OCI-LY1 (cell line): ENCODE data around the gene GNAL.

ENCODE experiments used
- H2AFZ ChIP-seq: fragments of 200-600 bp; sonication (generic), shearing (Covaris generic); 2 replicates; pipeline ENCODE4 v1.6.0; 2014; ENCODE audit warnings: antibody characterized with exemption, mild to moderate bottlenecking, low read length
- H3F3A ChIP-seq: fragments of 200-600 bp; sonication (generic), shearing (Covaris generic); 2 replicates; pipeline ENCODE4 v1.6.0; 2014; ENCODE audit warnings: mild to moderate bottlenecking, antibody characterized with exemption, low read length, moderate library complexity; ENCODE audit not compliant: insufficient read depth
- H3K27ac ChIP-seq: fragments of 200-600 bp; sonication (generic); 2 replicates; pipeline ENCODE4 v1.5.1; 2014; ENCODE audit warnings: low read length, mixed run types, mild to moderate bottlenecking, low read depth; ENCODE audit not compliant: poor library complexity, severe bottlenecking
- H3K27me3 ChIP-seq: fragments of 200-600 bp; sonication (generic); 2 replicates; pipeline ENCODE4 v1.6.0; 2014; ENCODE audit warnings: antibody characterized with exemption, mild to moderate bottlenecking, low read length, moderate library complexity; ENCODE audit not compliant: insufficient read depth
- H3K36me3 ChIP-seq: fragments of 200-600 bp; sonication (generic); 2 replicates; pipeline ENCODE4 v1.6.1; 2014; ENCODE audit warnings: mild to moderate bottlenecking, antibody characterized with exemption, low read length, moderate library complexity, mixed read lengths; ENCODE audit not compliant: insufficient read depth
- H3K4me1 ChIP-seq: fragments of 200-600 bp; sonication (generic); 2 replicates; pipeline ENCODE4 v1.5.1; 2014; ENCODE audit warnings: mild to moderate bottlenecking, low read length, moderate library complexity; ENCODE audit not compliant: insufficient read depth, severe bottlenecking
- H3K4me2 ChIP-seq: fragments of 200-600 bp; sonication (generic), shearing (Covaris generic); 2 replicates; pipeline ENCODE4 v1.6.1; 2014; ENCODE audit warnings: low read length
- H3K4me3 ChIP-seq: fragments of 200-600 bp; sonication (generic); 2 replicates; pipeline ENCODE4 v1.5.1; 2014; ENCODE audit warnings: low read length, low read depth, mild to moderate bottlenecking, mixed read lengths; ENCODE audit not compliant: poor library complexity, severe bottlenecking
- H3K79me2 ChIP-seq: fragments of 200-600 bp; shearing (Covaris generic); 2 replicates; pipeline ENCODE4 v1.6.1; 2016; ENCODE audit warnings: mixed run types, low read length, mixed read lengths; ENCODE audit not compliant: insufficient read depth
- H3K9ac ChIP-seq: fragments of 200-600 bp; sonication (generic), shearing (Covaris generic); 2 replicates; pipeline ENCODE4 v1.6.1; 2014; ENCODE audit warnings: mild to moderate bottlenecking, low read length, mixed read lengths
- H3K9me2 ChIP-seq: fragments of 200-600 bp; sonication (generic), shearing (Covaris generic); 2 replicates; pipeline ENCODE4 v1.6.1; 2014; ENCODE audit warnings: low read depth, mild to moderate bottlenecking, low read length, mixed read lengths
- H3K9me3 ChIP-seq: fragments of 200-600 bp; shearing (Covaris generic); 2 replicates; pipeline ENCODE4 v1.6.1; 2014; ENCODE audit warnings: low read length, mixed read lengths
- H4K20me1 ChIP-seq: fragments of 200-600 bp; sonication (generic), shearing (Covaris generic); 2 replicates; pipeline ENCODE4 v1.6.0; 2016; ENCODE audit warnings: mild to moderate bottlenecking, low read length; ENCODE audit not compliant: insufficient read depth
- CTCF ChIP-seq: fragments of 200-600 bp; sonication (generic), shearing (Covaris generic); IDR thresholded peaks from 2 replicates; pipeline ENCODE4 v1.5.1; 2017; ENCODE audit warnings: mild to moderate bottlenecking, antibody characterized with exemption, low read length, moderate library complexity, mixed read lengths
- EZH2 ChIP-seq: fragments of 200-600 bp; sonication (generic), shearing (Covaris generic); IDR thresholded peaks from 2 replicates; pipeline ENCODE4 v1.8.0; 2017; ENCODE audit warnings: borderline replicate concordance, mixed run types, mild to moderate bottlenecking, antibody characterized with exemption, low read length, moderate library complexity, mixed read lengths

The GNAL gene

DNA sequence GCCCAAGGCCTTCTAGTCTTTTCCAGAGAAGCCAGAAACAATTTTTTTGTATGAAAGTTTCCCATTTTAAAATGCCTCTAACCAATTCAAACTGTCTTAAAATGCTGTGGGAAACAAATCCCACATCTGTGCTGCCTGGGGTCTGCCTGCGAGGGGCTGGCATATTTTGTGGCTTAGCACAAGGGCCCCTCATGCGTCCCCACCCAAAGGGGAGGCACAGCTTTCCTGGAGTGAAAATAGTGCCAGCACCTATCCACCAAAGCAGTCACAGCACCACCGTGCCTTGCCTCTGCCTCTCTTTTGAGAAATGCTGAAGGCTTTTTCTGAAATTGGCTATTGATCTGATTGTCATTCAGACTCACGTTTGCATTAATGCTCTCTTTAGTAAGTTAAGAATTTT is 22.2 kb upstream of the GNAL start:
- TF ChIP-seq CTCF (no peak), EZH2 (no peak)

DNA sequence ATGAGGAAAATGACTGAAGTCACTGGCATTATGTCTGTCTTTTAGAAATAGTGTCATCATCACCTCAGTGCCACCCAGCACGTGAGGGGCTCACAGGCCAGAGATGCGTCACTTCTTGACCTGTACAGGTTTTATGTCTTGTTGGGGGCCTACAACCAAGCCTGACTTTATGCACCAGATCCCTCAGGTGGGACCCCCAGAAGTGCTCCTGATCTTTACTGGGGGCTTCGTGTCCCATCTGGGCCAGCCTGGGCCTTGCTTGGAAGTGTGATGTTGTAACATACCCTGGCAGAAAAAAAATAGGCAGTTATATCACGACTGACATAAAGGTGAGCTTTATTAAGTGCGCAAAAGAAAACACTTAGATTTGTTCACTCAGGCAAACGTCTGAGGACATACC is 21.5 kb upstream of the GNAL start:
- no peak overlapping the region for H2AFZ ChIP-seq
- H3K9ac ChIP-seq: no peak overlapping the region
- no peaks in the 10 kb centered on the region for H4K20me1 ChIP-seq
- no peak overlapping the region for H3K4me3 ChIP-seq
- H3K27me3 ChIP-seq: 0 out of 2 replicates have a peak, but pooled peaks cover 3% of the 10 kb centered on the region
- H3F3A ChIP-seq: no peaks in the 10 kb centered on the region
- no peaks in the 10 kb centered on the region for H3K9me3 ChIP-seq
- no peaks in the 10 kb centered on the region for H3K9me2 ChIP-seq
- no peaks in the 10 kb centered on the region for H3K79me2 ChIP-seq
- H3K36me3 ChIP-seq: no peaks in the 10 kb centered on the region
- no peak for TF ChIP-seq CTCF
- TF ChIP-seq EZH2: no peak
- H3K4me1 ChIP-seq: no peaks in the 10 kb centered on the region
- no peak overlapping the region for H3K4me2 ChIP-seq
- no peak overlapping the region for H3K27ac ChIP-seq

More for the DNA sequence above, 22.2 kb upstream of the GNAL start:
- Histone ChIP-seq H4K20me1 (no peaks in the 10 kb centered on the region), H3K4me2 (no peak overlapping the region), H2AFZ (no peak overlapping the region), H3K9me3 (no peaks in the 10 kb centered on the region), H3K4me3 (no peak overlapping the region), H3K9me2 (no peaks in the 10 kb centered on the region), H3F3A (no peaks in the 10 kb centered on the region), H3K27ac (no peak overlapping the region), H3K79me2 (no peaks in the 10 kb centered on the region), H3K9ac (no peak overlapping the region), H3K4me1 (no peaks in the 10 kb centered on the region), H3K36me3 (no peaks in the 10 kb centered on the region), H3K27me3 (0 out of 2 replicates have a peak, but pooled peaks cover 3% of the 10 kb centered on the region)

- Histone ChIP-seq H3K4me1 (no peaks in the 10 kb centered on the region), H4K20me1 (no peaks in the 10 kb centered on the region), H3K36me3 (no peaks in the 10 kb centered on the region), H2AFZ (no peak overlapping the region), H3K27me3 (0 out of 2 replicates have a peak, but pooled peaks cover 3% of the 10 kb centered on the region), H3K9ac (no peak overlapping the region), H3K79me2 (no peaks in the 10 kb centered on the region), H3K27ac (no peak overlapping the region), H3K4me3 (no peak overlapping the region), H3K9me3 (no peaks in the 10 kb centered on the region), H3K4me2 (no peak overlapping the region), H3K9me2 (no peaks in the 10 kb centered on the region), H3F3A (no peaks in the 10 kb centered on the region)
- TF ChIP-seq EZH2 (no peak), CTCF (no peak)
Observed at GRCh38 chr18:11668441-11669169, 20.5 kb upstream of the GNAL start.
